GM18867 (cell line): Measurements from ENCODE around the gene PRM2.

Experiments used
- ATAC-seq: cut with Tn5 transposase; IDR thresholded peaks from one replicate; pipeline ENCODE4 v1.9.1; 2021; ENCODE audit warnings: mild to moderate bottlenecking, moderate library complexity; ENCODE audit not compliant: unreplicated experiment

The PRM2 gene, protein sequence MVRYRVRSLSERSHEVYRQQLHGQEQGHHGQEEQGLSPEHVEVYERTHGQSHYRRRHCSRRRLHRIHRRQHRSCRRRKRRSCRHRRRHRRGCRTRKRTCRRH

DNA sequence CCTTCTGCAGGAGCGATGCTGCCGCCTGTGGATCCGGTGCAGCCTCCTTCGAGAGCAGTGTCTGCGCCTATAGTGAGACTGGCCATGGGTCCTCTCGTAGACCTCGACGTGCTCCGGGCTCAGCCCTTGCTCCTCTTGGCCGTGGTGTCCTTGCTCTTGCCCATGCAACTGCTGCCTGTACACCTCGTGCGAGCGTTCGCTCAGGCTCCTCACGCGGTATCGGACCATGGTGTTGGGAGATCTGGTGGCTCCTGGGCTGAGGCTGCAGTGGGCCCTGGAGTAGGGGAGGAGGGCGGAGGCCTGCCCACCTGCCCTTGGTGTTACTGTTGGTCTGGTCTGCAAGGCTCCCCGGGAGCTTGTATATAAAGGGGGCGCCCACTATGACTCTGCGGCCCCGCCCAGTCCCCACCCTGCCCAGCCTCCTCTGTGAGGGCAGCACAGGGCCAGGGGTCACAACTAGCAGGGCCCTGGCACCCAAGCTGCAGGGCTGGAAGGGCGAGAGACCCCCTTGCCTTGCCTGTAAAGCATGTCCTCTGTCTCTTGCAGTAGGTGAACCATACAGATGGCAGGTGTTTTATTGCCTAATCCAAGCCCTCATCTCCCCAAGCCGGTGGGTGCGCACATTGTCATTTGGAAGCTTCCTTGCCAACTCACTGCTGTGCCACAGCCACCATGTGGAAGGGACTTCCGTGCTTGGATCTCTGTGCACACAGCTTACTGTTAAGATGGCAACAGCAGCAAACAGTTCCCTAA lies at the start of gene PRM2:
Gene PRM2 (minus strand): TSS at position 338 of the 753 bp plus-strand sequence. CDS start 110 bp downstream, at position 228.
- no peak for ATAC-seq

DNA sequence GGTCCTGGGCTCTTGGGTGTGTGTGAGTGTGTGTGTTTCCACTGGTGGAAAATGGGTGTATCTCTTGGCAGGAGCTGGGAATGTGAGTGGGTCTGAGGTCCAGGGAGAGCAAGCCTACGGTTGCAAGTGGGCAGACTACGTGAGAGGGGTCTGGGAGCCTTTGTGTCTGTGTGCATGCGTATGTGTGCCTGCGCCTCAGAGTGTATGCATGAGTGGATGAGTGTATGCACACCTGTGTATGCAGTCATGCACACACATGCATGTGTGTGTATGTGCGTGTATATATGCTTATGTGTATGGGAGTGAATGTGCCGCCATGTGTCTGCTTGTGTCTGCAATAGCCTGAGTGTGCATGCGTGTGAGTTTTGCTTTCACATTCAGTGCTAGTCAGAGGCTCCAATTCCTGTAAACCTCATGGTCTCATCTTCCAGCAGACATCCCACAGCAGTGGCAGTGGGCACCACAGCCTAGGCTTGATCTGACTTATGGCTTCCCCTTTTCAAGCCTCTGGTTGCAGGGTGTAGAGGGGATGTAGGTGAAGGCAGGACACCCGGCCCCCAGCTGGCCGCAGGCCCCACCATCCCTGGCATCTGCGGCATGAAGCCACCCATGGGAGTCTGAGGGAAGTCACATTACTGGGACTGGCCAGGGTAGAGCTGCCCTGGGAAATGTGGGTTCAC lies 49.3 kb upstream of the PRM2 start:
- ATAC-seq: no peak

DNA sequence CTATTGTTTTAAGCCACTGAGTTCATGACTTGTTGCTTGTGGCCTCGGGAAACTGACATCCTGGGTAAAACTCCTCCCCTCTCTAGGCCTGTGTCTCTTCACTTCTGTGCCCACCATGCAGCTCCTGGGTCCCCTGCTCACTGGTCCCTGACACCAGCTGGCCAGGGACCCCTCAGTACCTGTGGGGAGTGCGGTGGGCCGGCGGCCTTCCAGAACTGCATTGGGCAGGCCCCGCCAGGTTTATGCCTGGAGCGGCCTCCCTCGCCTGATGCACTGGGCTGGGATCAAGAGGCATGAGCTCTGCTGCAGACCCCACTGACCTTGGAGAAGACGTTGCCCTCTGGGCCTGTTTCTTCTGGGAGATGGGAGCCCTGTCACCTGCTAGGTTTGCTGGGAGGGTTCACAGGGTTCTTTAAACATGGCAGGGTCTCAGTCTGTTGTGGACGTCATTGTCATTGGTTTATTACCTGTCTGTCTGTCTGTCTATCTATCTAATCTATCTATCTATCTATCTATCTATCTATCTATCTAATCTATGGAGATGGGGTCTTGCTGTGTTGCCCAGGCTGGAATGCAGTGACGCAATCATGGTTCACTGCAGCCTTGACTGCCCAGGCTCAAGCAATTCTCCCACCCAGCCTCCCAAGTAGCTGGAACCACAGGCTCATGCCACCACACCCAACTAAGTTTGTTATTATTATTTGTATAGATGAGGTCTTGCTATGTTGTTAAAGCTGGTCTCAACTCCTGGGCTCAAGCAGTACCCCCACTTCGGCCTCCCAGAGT lies 47.5 kb upstream of the PRM2 start:
- no peak for ATAC-seq

DNA sequence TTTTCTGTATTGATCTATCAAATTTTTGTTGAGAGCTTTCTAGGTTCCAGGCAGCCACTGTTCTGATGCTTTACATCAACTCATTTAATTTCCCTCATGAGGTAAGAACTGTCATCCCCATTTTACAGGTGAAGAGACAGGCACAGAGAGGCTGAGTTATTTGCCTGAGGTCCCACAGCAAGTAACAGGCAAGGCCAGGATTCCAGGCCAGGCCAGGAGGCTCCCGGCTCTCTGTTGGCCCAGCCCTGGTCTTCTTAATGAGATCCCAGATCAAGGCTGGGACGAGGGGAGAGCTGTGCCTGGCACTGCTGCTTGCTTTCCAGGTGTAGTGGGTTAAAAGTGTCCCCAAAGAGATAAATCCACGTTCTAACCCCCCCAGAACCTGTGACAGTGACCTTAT lies 46.5 kb upstream of the PRM2 start:
- ATAC-seq: no peak

DNA sequence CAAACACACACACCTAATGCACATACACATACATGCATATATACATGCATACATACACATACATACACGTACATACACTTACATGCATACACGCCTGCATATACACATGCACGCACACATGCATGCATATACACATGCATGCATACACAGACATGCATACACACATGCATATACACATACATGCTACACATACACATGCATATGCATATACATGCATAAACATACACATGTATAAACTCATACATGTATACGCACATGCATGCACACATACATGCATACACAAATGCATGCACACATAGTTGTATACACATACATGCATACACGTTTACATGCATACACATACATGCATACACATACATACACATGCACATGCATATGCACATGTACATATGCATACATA lies 45.4 kb upstream of the PRM2 start:
- ATAC-seq: no peak

DNA sequence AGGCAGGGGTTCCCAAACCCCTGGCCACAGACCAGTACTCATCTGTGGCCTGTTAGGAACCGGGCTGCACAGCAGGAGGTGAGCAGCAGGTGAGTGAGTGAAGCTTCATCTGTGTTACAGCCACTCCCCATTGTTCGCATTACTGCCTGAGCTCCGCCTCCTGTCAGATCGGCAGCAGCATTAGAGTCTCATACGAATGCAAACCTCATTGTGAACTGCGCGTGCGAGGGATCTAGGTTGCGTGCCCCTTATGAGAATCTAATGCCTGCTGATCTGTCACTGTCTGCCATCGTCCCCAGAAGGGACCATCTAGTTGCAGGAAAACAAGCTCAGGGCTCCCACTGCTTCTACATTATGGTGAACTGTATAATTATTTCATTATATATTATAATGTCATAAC lies 43.9 kb upstream of the PRM2 start:
- ATAC-seq: no peak

DNA sequence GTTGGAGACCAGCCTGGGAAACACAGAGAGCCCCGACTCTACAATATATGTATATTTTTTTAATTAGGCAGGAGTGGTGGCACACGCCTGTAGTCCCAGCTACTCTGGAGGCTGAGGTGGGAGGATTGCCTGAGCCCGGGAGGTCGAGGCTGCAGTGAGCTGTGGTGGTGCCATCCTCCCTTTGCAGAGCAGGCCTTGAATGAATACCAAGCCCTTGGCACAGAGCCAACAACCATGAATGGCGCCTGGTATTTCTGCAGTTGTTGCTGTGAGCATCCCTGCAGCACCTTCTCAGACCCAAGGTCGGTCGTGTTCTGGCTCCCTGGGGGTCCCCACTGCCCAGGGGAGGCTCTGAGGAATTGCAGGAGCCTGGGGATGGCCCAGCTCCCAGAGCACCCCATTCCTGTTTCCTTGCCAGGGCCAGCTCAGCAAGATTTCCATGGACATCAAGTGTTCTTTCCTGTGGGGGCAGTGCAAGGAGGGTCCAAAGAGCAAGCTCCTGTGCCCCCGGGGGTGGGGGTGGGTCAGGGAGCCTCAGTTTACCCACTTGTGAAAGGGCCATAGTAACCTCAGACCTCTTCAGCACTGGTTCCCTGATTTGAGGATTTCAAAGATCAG lies 43.4 kb upstream of the PRM2 start:
- no peak for ATAC-seq

DNA sequence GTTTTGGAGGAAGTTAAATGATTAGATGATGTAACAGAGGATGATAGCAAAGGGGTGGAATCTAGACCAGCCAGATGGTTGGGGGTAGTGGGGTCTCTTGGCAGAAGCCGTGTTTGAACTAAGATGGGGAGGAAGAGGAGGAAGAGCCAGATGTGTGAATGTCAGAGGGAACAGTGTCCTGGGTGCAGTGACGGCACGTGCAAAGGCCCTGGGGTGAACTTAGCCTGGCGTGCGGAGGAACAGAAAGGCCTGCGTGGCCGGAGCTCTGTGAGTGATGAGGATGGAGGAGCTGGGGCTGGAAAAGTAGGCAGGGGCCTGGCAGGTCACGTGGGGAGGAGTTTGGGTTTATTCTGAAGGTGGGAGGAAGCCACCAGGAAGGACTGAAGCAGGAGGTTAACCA lies 42.5 kb upstream of the PRM2 start:
- no peak for ATAC-seq

DNA sequence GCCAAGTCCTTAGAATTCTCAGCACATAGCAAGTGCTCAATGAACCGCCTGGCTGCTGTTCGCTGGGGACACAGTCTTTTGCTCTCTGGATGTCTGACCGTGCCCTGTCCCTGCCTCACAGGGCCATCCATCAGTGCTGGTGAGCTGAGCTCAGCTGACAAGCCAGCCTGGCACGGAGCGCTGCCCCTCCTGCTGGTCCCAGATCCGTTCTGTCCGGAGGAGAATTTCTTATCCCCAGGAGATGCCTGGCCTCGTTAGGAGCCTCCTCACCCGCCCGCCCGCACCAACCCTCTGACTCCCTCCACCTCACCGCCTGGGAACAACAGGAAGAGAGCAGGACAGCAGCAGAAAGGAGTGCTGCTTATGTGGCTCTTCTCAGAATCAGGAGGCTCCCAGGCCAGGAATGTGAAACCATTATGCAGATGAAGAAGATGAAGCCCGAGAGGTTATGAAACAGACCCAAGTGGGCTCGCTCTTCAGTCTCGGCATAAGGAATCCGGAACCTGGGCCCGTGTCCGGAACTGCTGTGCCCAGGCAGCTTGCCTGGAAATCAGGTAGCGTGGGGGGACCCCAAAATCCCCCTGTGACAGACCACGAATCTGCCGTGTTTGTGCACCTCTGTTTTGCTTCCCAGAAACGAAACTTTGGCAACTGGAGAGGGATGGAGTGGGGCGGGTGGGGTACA lies 40.2 kb upstream of the PRM2 start:
- no peak for ATAC-seq

DNA sequence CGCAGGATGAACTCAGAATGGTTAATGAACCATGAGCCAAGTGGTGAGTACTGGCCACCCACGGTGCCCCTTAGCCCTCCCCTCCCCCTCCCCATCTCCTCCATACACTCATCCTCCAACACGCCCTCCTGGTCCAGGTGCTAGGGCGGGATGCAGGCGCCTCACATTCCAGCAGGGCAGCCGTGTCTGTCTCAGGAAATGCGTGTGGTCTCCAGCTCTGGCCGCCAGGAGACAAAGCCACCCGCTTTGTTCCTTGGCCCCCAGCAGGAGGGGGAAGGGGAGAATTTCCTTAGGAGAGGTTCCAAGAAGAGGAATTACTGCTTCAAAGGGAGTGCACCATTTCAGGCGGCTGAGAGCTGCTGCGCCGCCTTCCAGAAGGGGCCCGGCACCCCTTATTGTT lies 39.2 kb upstream of the PRM2 start:
- ATAC-seq: no peak

DNA sequence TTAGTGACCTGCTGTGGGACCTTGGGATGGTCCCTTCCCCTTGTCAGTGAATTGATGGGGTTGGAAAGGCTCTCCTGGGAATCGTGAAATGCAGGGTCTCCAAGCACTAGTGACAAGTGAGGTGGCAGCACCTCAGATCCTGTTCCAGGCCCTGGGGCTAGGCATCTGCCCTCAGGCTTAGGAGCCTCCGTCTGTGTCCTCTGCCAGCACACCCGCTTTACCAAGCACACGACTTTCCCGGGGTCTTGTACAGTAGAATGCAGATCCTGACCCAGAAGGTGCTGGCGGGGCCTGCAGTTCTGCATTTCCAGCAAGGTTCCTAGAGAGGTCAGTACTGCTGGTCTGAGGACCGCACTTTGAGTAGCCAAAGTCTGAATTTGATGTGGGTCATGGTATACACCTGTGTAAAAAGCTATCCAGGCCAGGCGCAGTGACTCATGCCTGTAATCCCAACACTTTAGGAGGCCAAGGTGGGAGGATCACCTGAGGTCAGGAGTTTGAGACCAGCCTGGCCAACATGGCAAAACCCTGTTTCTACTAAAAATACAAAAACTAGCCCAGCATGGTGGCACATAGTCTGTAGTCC lies 38.1 kb upstream of the PRM2 start:
- no peak for ATAC-seq

DNA sequence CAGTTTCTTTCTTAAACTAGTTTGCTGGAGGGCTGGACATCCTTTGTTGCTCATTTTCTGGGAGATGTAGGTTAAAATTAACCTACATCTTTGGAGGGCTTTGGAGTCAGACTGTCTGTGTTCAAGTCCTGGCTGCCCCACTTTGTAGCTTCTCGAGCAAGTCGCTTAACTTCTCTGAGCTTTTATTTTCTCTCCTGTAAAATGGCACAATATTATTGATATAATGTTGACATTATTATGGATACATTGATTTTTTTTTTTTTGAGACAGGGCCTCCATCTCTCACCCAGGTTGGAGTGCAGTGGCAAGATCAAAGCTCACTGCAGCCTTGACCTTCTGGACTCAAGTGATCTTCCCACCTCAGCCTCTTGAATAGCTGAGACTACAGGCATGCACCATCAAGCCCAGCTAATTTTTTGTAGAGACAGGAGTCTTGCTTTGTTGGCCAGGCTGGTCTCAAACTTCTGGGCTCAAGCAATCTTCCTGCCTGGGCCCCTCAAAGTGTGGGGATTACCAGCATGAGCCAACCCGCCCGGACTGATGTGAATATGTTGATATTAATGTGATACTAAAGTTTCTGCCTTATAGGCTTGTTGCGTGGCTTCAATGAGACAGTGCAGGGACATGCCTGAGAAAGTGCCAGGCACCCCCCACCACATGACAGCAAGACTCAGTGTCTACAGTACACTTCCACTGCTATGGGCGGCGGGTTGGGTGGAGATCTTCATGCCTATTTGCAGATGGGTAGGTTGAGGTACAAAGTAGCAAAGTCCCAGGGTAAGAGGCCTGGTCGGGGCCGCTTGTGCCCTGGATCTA lies 37.4 kb upstream of the PRM2 start:
- no peak for ATAC-seq

DNA sequence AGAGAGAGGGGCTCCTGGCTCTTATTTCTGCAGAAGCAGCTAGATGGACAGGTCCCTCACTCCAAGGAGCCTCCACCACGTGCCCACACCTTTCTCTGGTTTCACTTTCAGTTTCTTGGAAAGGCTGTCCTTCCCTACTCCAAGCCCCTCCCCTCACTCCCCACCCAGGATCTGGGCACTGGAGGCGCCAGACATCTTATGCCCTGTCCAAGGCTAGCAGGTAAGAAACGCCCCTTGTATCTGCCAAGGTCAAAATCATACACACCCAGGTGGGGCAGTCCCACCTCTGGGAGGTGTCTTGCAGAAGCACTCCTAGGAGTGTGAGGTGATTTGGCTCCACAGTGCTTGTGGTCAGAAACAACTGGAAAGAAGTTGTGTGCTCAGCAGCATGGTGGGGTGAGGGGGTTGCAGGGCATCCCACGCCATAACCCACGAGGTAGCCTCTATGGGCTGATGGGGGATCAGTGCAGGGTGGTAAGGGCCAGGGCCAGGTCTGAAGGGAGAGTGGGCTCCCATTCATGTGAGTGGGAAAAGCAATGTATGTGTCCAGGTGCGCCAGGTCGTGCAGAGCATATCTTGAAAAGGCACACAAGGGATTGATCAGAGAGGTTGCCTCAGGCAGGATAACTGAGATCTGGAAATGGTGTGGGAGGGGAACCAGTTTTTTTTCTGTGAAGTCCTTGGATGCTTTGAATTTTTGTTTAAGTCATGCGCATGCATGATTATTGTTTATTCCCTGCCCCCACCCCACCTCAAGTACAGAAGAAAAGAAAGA lies 36.6 kb upstream of the PRM2 start:
- ATAC-seq: no peak

DNA sequence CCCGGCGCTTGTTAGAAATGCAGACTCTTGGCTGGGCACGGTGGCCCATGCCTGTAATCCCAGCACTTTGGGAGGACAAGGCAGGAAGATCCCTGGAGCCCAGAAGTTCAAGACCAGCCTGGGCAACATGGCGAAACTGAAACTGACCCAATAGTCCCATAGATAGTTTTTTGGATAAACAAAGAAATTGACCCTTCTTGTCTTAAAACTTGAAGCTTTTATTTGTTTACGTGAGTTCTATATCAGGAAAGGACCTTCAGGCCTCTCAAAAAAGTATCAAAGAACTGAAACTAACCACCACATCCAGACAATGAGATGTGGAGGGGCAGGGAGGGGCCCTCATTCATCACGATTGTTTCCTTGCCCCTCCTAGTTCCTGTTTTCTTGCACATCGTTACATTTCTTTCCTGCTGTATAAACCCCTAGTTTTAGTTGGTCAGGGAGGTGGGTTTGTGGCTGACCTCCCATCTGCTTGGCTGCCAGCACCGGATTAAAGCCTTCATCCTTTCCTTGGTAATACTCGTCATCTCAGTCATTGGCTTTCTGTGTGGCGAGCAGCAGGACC lies 34.8 kb upstream of the PRM2 start:
- peak; percentile 37 for ATAC-seq

DNA sequence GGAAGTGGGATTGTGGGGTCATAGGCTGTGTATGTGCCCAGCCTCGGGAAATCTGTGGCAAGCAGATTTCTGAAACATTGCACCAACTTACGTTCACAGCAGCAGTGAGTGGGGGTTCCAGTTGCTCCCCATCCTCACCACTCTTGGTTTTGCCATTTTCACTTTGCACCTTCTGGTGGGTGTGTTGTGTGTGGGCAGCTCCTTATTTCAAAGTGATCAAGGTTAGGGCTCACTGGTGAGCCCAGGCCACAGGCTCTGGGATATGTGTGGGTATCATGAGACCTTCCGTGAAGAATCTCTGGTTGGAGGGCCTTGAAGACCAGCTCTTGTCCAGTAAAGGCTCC lies 34.3 kb upstream of the PRM2 start:
- ATAC-seq: no peak

DNA sequence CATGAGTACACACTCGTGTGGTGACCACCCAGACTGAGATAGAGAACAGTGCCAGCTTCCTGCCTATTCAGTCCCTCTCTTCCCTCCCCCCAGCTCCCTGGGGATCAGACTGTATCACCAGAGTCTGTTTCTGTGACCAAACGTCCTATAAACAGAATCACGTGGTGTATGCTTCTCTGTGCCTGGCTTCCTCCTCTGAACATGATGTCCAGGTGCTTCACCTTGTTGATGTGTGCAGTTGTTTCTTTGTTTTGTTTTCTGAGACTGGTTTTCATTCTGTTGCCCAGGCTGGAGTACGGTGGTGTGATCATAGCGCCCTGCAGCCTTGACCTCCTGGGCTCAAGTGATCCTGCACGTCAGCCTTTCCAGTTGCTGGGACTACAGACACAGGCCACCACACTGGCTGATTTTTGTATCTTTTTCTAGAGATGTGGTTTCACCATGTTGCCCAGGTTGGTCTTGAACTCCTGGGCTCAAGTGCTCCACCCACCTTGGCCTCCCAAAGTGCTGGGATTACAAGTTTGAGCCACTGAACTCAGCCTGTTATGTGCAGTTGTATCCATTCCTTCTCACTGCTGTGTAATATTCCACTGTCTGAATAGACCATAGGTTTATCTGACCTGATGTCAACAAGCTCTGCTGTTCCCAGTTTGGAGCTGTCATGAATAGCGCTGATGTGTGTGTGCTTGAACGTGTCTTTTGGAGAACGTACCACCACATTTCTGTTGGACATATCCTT lies 33.8 kb upstream of the PRM2 start:
- ATAC-seq: peak; percentile 41

DNA sequence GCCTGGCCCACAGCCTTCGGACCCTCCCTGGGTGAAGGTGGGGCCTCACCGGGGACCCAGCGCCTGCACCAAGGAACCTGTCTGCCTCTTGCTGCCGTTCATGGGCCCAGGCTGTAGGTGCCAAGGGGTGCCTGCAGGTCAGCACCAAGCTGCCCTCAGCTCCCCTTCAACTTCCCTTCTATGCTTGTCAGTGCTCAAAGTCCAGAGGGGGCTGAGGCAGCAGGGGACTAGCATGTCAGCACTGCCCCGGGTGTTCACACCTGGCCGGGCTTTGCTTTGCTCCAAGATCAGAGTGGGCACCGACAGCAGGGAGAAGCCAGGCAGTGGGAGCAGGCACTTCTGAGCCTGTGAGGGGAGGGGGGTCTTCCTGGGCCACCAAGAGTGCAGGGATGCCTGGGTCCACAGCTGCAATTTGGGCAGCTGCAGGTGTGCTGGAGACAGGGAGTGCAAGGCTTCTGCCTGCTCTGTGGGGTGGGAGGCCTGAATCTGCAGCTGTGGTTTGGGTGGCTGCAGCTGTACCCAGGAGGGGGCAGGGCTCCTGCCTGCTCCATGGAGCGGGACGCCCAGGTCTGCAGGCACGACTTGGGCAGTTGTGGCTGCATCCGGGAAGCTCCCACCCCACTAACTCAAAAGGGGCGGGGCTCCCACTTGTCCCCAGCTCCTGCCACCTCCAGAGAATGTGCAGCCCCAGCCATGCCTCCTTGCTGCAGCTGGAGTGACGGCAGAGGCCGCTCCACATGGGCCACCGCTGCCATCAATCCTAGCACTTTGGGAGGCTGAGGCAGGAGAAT lies 32.4 kb upstream of the PRM2 start:
- no peak for ATAC-seq
